ENCODE measurements around the gene USP17L27.
"Not testable (repeated sequence)": the region's sequence is repeated elsewhere in the genome, so short reads cannot be mapped to it uniquely, and the experiment has no call there.

USP17L27 gene, protein sequence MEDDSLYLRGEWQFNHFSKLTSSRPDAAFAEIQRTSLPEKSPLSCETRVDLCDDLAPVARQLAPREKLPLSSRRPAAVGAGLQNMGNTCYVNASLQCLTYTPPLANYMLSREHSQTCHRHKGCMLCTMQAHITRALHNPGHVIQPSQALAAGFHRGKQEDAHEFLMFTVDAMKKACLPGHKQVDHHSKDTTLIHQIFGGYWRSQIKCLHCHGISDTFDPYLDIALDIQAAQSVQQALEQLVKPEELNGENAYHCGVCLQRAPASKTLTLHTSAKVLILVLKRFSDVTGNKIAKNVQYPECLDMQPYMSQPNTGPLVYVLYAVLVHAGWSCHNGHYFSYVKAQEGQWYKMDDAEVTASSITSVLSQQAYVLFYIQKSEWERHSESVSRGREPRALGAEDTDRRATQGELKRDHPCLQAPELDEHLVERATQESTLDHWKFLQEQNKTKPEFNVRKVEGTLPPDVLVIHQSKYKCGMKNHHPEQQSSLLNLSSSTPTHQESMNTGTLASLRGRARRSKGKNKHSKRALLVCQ

DNA sequence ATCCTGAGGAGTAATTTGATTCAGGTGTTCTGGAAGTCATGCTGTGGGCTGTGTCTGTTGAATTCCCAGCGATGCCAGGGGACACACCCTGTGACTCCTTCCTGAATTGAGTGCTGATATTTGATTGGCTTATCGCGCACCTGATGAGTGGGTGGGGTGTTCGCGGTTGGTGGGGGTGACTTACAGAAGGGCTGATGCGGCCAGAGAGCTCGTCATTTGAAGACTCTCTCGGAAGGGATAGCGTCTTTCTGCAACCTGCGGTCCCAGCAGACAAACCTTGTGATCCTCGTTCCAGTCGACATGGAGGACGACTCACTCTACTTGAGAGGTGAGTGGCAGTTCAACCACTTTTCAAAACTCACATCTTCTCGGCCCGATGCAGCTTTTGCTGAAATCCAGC is at the start of gene USP17L27:
USP17L27 (plus strand) TSS at position 301 of the 400 bp plus-strand sequence; CDS start at position 301, 0 bp downstream.
- not testable (repeated sequence) for DNase-seq

DNA sequence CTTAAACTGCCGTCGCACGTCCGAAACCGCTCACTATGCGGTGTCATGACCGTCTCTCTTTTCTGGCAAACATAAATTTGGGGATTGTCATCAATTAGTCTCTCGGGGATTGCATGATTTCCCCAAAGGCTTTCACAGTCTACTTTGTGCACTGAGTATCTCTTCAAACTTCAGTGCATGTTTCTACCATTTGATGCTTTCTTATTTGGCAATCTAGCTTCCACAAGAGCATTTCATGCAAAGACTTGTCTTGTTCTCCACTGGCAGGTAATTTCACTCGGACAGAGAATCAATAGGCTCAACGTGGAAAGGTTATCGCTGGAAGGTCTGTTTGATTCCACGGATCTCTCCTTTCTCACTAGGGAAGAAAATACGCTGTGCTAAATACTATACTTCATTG is 19.8 kb upstream of the USP17L27 start:
- not testable (repeated sequence) for DNase-seq

DNA sequence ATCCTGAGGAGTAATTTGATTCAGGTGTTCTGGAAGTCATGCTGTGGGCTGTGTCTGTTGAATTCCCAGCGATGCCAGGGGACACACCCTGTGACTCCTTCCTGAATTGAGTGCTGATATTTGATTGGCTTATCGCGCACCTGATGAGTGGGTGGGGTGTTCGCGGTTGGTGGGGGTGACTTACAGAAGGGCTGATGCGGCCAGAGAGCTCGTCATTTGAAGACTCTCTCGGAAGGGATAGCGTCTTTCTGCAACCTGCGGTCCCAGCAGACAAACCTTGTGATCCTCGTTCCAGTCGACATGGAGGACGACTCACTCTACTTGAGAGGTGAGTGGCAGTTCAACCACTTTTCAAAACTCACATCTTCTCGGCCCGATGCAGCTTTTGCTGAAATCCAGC is 19.1 kb upstream of the USP17L27 start, which contains the start of gene USP17L24:
USP17L24 (plus strand) TSS at position 301 of the 400 bp plus-strand sequence; CDS start at position 301, 0 bp downstream.
- not testable (repeated sequence) for DNase-seq

DNA sequence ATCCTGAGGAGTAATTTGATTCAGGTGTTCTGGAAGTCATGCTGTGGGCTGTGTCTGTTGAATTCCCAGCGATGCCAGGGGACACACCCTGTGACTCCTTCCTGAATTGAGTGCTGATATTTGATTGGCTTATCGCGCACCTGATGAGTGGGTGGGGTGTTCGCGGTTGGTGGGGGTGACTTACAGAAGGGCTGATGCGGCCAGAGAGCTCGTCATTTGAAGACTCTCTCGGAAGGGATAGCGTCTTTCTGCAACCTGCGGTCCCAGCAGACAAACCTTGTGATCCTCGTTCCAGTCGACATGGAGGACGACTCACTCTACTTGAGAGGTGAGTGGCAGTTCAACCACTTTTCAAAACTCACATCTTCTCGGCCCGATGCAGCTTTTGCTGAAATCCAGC is 14.3 kb upstream of the USP17L27 start, which contains the start of gene USP17L25:
USP17L25 (plus strand) TSS at position 301 of the 400 bp plus-strand sequence; CDS start at position 301, 0 bp downstream.
- not testable (repeated sequence) for DNase-seq

DNA sequence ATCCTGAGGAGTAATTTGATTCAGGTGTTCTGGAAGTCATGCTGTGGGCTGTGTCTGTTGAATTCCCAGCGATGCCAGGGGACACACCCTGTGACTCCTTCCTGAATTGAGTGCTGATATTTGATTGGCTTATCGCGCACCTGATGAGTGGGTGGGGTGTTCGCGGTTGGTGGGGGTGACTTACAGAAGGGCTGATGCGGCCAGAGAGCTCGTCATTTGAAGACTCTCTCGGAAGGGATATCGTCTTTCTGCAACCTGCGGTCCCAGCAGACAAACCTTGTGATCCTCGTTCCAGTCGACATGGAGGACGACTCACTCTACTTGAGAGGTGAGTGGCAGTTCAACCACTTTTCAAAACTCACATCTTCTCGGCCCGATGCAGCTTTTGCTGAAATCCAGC is 9.6 kb upstream of the USP17L27 start, which contains the start of gene USP17L26:
USP17L26 (plus strand) TSS at position 301 of the 400 bp plus-strand sequence; CDS start at position 301, 0 bp downstream.
- DNase-seq = not testable (repeated sequence)

DNA sequence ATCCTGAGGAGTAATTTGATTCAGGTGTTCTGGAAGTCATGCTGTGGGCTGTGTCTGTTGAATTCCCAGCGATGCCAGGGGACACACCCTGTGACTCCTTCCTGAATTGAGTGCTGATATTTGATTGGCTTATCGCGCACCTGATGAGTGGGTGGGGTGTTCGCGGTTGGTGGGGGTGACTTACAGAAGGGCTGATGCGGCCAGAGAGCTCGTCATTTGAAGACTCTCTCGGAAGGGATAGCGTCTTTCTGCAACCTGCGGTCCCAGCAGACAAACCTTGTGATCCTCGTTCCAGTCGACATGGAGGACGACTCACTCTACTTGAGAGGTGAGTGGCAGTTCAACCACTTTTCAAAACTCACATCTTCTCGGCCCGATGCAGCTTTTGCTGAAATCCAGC is 4.8 kb upstream of the USP17L27 start, which contains the start of gene USP17L5:
USP17L5 (plus strand) TSS at position 301 of the 400 bp plus-strand sequence; CDS start at position 301, 0 bp downstream.
- DNase-seq = not testable (repeated sequence)

DNA sequence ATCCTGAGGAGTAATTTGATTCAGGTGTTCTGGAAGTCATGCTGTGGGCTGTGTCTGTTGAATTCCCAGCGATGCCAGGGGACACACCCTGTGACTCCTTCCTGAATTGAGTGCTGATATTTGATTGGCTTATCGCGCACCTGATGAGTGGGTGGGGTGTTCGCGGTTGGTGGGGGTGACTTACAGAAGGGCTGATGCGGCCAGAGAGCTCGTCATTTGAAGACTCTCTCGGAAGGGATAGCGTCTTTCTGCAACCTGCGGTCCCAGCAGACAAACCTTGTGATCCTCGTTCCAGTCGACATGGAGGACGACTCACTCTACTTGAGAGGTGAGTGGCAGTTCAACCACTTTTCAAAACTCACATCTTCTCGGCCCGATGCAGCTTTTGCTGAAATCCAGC is 4.6 kb downstream of the USP17L27 start, which contains the start of gene USP17L28:
USP17L28 (plus strand) TSS at position 301 of the 400 bp plus-strand sequence; CDS start at position 301, 0 bp downstream.
- DNase-seq = not testable (repeated sequence)

DNA sequence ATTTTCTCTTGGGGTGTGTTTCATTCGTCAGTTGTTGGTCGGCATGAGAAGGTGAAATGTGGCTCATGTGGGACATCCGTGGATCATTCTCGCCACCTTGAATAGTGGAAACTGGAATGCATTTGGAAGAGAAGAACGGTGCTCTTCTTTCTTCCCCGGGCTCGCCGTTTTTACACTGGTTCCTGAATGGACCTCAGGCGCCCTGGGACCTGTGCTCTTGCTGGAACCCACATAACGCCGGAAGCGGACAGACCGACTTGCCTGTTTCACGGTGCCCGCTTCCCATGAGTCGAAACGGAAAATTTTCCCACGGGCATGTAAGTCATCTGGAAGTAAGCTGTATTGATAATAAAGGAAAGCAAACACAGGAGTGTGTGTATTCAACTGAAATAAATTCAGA is 6.9 kb downstream of the USP17L27 start:
- DNase-seq = not testable (repeated sequence)

DNA sequence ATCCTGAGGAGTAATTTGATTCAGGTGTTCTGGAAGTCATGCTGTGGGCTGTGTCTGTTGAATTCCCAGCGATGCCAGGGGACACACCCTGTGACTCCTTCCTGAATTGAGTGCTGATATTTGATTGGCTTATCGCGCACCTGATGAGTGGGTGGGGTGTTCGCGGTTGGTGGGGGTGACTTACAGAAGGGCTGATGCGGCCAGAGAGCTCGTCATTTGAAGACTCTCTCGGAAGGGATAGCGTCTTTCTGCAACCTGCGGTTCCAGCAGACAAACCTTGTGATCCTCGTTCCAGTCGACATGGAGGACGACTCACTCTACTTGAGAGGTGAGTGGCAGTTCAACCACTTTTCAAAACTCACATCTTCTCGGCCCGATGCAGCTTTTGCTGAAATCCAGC is 9.4 kb downstream of the USP17L27 start, which contains the start of gene USP17L29:
USP17L29 (plus strand) TSS at position 301 of the 400 bp plus-strand sequence; CDS start at position 301, 0 bp downstream.
- DNase-seq = not testable (repeated sequence)

DNA sequence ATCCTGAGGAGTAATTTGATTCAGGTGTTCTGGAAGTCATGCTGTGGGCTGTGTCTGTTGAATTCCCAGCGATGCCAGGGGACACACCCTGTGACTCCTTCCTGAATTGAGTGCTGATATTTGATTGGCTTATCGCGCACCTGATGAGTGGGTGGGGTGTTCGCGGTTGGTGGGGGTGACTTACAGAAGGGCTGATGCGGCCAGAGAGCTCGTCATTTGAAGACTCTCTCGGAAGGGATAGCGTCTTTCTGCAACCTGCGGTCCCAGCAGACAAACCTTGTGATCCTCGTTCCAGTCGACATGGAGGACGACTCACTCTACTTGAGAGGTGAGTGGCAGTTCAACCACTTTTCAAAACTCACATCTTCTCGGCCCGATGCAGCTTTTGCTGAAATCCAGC is 18.9 kb downstream of the USP17L27 start, which contains the start of gene USP17L30:
USP17L30 (plus strand) TSS at position 301 of the 400 bp plus-strand sequence; CDS start at position 301, 0 bp downstream.
- DNase-seq = not testable (repeated sequence)

DNA sequence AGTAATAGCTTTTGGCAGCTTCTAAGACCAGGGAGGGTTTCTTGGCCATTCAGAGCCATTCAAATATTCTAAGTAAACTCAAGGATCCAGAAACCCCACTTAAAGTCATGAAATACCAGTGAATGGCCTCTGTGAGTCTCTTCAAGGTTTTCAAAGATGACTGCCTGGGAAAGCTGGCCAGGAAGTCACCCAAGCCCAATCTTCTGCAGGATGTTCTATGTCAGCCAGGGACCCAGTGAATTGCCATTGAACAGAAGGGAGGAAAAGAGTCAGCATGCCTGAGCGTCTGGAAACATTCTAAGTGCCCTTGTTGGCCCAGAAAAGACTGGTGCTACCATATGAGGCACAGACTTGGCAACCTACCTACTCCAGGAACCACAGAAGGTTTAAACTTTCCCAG is 35.9 kb downstream of the USP17L27 start:
- not testable (repeated sequence) for DNase-seq

DNA sequence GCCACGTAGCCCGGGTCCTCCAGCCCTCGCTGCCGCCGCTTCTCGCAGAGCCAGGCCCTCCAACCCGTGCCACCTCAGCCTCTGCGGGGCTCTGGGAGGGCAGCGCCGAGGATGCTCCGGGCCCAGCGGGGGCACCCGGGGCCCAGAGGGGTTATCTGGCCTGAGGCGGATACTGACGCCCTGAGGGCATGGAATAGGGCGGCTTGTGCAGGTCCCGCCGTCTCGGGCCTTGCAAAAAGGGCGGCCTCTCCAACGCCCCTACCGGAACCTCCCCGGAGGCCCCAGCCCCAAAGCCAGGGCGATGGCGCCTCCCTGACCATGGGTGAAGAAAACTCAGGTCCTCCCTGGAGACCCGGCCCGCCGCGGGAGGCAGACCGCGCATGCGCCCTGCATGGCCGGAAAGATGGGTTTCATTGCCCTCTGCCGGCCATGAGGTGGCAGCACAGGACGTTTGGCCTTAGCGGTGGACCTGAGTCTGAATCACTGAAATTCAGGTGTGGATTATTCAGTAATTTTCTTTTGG is 37.1 kb downstream of the USP17L27 start:
- DNase-seq = not testable (repeated sequence)

DNA sequence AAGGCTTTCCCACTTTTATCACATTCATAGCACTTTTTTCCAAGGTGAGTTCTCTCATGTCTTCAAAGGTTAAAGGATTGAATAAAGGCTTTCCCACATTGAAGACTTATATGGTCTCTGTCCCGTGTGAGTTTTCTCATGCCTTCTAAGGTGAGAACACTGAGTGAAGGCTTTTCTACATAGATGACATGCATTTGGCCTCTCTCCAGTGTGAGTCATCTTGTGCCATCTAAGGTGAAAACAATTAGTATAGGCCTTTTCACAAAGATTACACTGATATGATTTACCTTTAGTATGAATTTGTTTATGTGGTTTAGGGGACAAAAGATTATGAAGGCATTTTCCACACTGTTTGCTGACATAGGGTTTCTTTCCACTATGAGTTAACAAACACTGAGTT is 40.2 kb downstream of the USP17L27 start:
- no peak for DNase-seq

DNA sequence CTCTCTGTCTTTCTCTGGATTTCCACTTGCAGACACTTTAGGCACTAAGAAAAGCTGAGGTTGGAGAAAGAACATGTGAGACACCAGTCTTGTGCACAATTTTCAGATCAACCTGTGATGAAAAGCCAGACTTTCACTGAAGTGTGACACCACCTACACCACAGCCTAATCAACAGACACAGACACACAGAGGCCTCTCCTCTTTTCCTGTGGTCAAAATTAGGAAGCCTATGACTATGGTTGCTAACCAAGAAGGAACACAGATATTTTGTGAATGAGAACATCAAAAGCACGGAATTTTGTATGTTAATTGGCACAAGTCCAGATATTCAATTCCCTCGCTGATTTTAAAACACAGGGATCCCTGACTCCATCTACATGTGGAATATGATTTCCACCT is 45.1 kb downstream of the USP17L27 start:
- DNase-seq = not testable (repeated sequence)
